Pancreas (tissue), 10 donors: ENCODE data around the gene HJV. TPM values are rescaled to one million over a fixed set of nuclear protein-coding genes. Genes with fewer than 3 reads are reported as not detected.
A peak's percentile ranks its signal among the peaks of the same experiment; 100 is the strongest.

Experiments
- ATAC-seq, 4 donors: fragments of 200-7000 bp; cut with Tn5 transposase; one replicate each; pipeline versions ENCODE4 v1.8.0 to v1.9.1; 2020; ENCODE audit warnings: mild to moderate bottlenecking in 4 of 4, moderate library complexity in 4 of 4
- DNase-seq, 6 donors: peaks; one replicate each; pipeline ENCODE4 v3.0.0-alpha.2; 2020
- FAIRE-seq: peaks from 2 replicates; lab custom pipeline; 2012; peaks lifted over from hg19 to GRCh38; lab: Jason Lieb, UNC
- H3K27ac ChIP-seq, 4 donors: fragments of 200-600 bp; sonication (generic); 1 replicate in 3 of 4; 2 replicates in 1 of 4; pipeline versions ENCODE4 v1.5.0 to v1.8.0; 2020
- H3K27me3 ChIP-seq, 4 donors: fragments of 200-600 bp; one replicate each; pipeline ENCODE4 v1.8.0; 2021
- H3K36me3 ChIP-seq, 3 donors: fragments of 200-600 bp; sonication (generic) in 1 of 3; one replicate each; pipeline versions ENCODE4 v1.5.0 to v1.8.0; 2020 to 2021
- H3K4me1 ChIP-seq, 3 donors: fragments of 200-600 bp; one replicate each; pipeline ENCODE4 v1.8.0; 2021
- H3K4me3 ChIP-seq, 4 donors: fragments of 200-600 bp; sonication (generic) in 2 of 4; one replicate each; pipeline versions ENCODE4 v1.5.0 to v1.8.0; 2020 to 2021
- H3K9me3 ChIP-seq, 4 donors: fragments of 200-600 bp; one replicate each; pipeline ENCODE4 v1.8.0; 2021
- CTCF ChIP-seq, 4 donors: fragments of 200-600 bp; sonication (generic) in 3 of 4; IDR thresholded peaks; one replicate each; pipeline versions ENCODE4 v1.5.0 to v1.8.0; 2021; ENCODE audit warnings: antibody characterized with exemption in 4 of 4
- WGBS, 2 donors: extraction: QIAGEN DNeasy Blood & Tissue Kit; methylation state at CpG; one replicate each; pipeline ENCODE4 v1.1.7; 2013; 5-methylcytosine and 5-hydroxymethylcytosine counted together
- intact Hi-C, 3 donors: fragments of 100-400 bp; cut with DNase I; formaldehyde crosslinking; loops; one replicate each; pipeline versions ENCODE4 v1.11.1 to v1.14.2; 2022
- polyA plus RNA-seq, 2 donors: library from polyadenylated mRNA; stranded (reverse); fragments of 200-250 nt; gene quantifications; one replicate each; pipeline ENCODE4 v1.2.3, GENCODE V29; 2013
- total RNA-seq, 6 donors: library from RNA; stranded (reverse); fragmentation: NEBNext Ultra II Directional in 4 of 6; extraction: Animal tissue kit (Norgen Biotek cat#: 25700) in 4 of 6; gene quantifications; one replicate each; pipeline versions ENCODE4 v1.2.1 to v1.2.4, GENCODE V29; 2021 to 2023
- donor health status: healthy with polysubstance abuse.
- donor health status: DM: no; HTN: no; CAD: no; lungs with moderate emphysema.
- donor health status: DM: no; HTN: no; CAD: no.
- donor health status: control.
- donor health status: control.
- donor health status: Bipolar disorder and iron deficiency.
- donor health status: DM: yes; HTN: yes; CAD: no.
- donor health status: DM: no; HTN: no; CAD: no.
- donor health status: DM: no; HTN: no; CAD: no.
- donor health status: DM: yes; HTN: yes; CAD: no.

Gene HJV
- total and polyA plus RNA-seq, 8 donors = 0.07 TPM; not detected in 7

- 93 to 97% methylated on average over 6 of the region's 6 CpGs for WGBS, 2 donors
- DNase-seq = no peak
- FAIRE-seq = no peak
Measured at GRCh38 chr1:145986551-145986950, 35.0 kb downstream of the HJV start.

DNA sequence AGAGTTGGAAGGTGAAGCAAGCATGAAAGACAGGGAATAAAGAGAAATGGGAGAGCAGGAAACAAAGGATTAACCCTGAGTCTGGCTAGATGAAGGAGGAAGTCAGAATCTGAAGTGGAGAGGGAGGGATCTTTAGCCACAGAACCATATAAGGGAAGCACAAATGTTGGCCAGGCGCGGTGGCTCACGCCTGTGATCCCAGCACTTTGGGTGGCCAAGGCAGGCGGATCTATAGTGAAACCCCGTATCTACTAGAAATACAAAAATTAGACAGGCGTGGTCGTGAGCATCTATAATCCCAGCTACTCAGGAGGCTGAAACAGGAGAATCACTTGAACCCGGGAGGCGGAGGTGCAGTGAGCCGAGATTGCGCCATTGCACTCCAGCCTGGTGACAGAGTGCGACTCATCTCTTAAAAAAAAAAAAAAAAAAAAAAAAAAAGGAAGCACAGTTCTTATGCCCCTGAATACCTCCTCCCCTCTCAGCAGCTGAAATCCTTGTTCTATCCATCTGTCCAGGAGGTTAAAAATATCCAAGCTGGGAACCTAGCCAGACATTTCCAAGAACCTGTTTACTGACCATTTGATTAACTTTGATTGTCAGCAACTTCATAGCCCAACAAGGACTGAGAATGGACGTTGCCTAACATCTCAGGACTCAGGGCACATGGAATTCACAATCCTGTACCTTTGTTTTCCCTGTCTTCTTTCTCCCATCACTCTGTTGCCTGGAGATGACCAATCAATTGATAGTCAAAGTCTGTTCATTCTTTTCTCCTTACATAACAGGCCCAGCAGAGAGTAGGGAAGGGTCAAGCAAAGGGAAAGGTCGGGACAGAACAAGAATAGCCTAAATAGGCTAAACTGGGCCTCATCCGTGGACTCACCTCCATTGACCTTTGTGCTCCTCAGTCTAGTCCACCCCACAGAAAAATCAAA, 35.8 kb downstream of the HJV start:
- H3K4me3 ChIP-seq = peak overlapping the region in 1 of 4 donors; percentile 12
- no peaks in the 10 kb centered on the region for H3K27me3 ChIP-seq
- WGBS, 2 donors = 33 to 40% methylated on average over 14 to 15 of the region's 15 CpGs
- DNase-seq (peak in 4 of 6 donors; percentile 53 to 66 (median 60)), FAIRE-seq (no peak), ATAC-seq (peak; percentile 11 to 57 (median 51))
- H3K36me3 ChIP-seq = no peaks in the 10 kb centered on the region
- H3K4me1 ChIP-seq = peaks cover 38 to 57% (median 54%) of the 10 kb centered on the region in 3 donors
- intact Hi-C loops = no loop called here
- H3K27ac ChIP-seq = peak overlapping the region; percentile 40 to 84 (median 60)
- no peak for TF ChIP-seq CTCF (IDR thresholded peaks at IDR 0.05)
- H3K9me3 ChIP-seq = no peaks in the 10 kb centered on the region

More at GRCh38 chr1:145986551-145986950, 35.0 kb downstream of the HJV start:
- no peaks in the 10 kb centered on the region for H3K9me3 ChIP-seq
- H3K27ac ChIP-seq = peak overlapping the region in 2 of 4 donors; percentile 81 to 84
- no peaks in the 10 kb centered on the region for H3K27me3 ChIP-seq
- peaks cover 41 to 53% (median 51%) of the 10 kb centered on the region in 3 donors for H3K4me1 ChIP-seq
- no peak overlapping the region for H3K4me3 ChIP-seq
- intact Hi-C loops = no loop called here
- ATAC-seq = no peak
- H3K36me3 ChIP-seq = no peaks in the 10 kb centered on the region
- no peak for TF ChIP-seq CTCF (IDR thresholded peaks at IDR 0.05)

- H3K4me1 ChIP-seq = peaks cover 40 to 61% (median 57%) of the 10 kb centered on the region in 3 donors
- ATAC-seq = peak in 2 of 4 donors; percentile 0 to 13
Measured at GRCh38 chr1:145985129-145985501, 36.4 kb downstream of the HJV start.

DNA sequence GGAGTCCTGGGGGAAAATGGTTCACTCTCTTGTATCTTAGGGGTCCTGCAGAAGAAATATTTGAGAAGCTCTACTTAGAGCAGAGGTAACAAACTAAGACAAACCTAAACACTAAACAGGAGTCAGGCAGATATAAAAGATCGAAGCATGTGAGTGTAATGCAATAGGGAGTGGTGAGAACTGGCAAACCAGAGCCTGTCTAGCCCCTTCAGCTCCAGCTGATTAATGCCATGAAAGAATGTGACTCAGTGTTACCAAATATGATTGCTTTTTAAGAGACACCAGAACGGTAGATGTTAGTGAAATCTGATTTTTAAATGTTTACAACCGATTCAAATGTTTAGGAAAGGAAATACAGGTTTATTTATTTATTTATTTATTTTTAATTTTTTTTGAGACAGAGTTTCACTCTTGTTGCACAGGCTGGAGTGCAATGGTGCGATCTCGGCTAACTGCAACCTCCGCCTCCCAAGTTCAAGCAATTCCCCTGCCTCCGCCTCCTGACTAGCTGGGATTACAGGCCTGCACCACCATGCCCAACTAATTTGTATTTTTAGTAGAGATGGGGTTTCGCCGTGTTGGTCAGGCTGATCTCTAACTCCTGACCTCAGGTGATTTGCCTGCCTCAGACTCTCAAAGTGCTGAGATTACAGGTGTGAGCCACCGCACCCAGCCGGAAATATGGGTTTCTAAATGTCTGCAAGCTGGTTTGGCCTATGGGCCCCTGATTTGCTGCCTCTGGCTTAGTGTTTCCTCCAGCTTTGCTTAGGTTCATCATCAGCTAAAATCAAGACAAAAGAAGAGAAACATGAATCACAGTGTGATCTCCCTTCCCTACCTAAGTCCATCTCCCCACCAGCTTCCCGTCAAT, 37.3 kb downstream of the HJV start:
- Histone ChIP-seq H3K27me3 (no peaks in the 10 kb centered on the region), H3K36me3 (no peaks in the 10 kb centered on the region), H3K9me3 (no peaks in the 10 kb centered on the region), H3K4me3 (no peak overlapping the region), H3K27ac (peak overlapping the region in 3 of 4 donors; percentile 40 to 92 (median 84)), H3K4me1 (peaks cover 45 to 66% (median 59%) of the 10 kb centered on the region in 3 donors)
- no peak for DNase-seq
- intact Hi-C loops = no loop called here
- no peak for TF ChIP-seq CTCF (IDR thresholded peaks at IDR 0.05)
- 82 to 83% methylated on average over 12 of the region's 12 CpGs for WGBS, 2 donors
- ATAC-seq = no peak
- FAIRE-seq = no peak

More at GRCh38 chr1:145985129-145985501, 36.4 kb downstream of the HJV start:
- Histone ChIP-seq H3K27ac (peak overlapping the region; percentile 40 to 84 (median 60)), H3K27me3 (no peaks in the 10 kb centered on the region), H3K36me3 (no peaks in the 10 kb centered on the region), H3K9me3 (no peaks in the 10 kb centered on the region), H3K4me3 (peak overlapping the region in 1 of 4 donors; percentile 12)
- FAIRE-seq (no peak), DNase-seq (peak in 2 of 6 donors; percentile 33 to 49)
- TF ChIP-seq CTCF (IDR thresholded peaks at IDR 0.05) = no peak
- intact Hi-C loops = no loop called here
- 42 to 48% methylated on average over 2 of the region's 2 CpGs for WGBS, 2 donors
